Activated effector memory CD4-positive, alpha-beta T cell treated with anti-CD3 and anti-CD28 coated beads, Interleukin-2, amount 50 U/mL, for 16 hours (primary cell): ENCODE data around the gene WNK2.

Experiments used
- DNase-seq: peaks from one replicate; pipeline ENCODE4 v3.0.0-alpha.2; 2020

Gene WNK2

DNA sequence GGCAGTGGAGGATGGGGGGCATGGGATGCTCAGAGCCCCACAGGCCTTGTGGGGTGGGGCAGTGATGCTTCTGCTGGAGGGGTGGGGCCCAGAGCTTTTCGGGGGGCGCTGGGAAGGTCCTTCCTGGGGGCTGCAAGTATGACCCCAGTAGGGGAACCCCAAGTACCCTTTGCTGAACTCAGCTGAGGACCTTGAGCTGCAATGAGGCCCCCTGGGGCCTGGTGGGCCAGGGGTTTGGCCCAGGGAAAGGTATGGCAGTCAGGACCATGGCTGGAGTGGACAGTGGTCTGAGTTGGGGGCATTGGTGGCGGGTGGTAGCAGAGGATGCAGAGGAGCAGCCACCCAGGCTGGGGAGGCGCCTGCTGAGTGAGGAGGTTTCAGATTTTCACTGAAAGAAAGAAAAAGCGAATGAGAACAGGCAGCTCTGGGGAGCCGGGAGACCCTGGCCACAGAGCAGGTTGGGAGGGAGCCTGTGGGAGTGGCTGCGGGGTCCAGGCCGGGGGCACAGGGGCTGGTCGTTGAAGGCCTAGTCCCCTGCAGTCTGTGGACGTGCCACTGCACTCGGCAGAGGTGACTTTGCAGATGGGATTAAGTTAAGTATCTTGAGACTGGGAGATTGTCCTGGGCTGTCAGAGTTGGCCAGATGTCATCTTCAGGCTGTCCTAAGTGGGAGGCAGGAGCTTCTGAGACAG lies 19.2 kb downstream of the WNK2 start:
- DNase-seq = no peak

DNA sequence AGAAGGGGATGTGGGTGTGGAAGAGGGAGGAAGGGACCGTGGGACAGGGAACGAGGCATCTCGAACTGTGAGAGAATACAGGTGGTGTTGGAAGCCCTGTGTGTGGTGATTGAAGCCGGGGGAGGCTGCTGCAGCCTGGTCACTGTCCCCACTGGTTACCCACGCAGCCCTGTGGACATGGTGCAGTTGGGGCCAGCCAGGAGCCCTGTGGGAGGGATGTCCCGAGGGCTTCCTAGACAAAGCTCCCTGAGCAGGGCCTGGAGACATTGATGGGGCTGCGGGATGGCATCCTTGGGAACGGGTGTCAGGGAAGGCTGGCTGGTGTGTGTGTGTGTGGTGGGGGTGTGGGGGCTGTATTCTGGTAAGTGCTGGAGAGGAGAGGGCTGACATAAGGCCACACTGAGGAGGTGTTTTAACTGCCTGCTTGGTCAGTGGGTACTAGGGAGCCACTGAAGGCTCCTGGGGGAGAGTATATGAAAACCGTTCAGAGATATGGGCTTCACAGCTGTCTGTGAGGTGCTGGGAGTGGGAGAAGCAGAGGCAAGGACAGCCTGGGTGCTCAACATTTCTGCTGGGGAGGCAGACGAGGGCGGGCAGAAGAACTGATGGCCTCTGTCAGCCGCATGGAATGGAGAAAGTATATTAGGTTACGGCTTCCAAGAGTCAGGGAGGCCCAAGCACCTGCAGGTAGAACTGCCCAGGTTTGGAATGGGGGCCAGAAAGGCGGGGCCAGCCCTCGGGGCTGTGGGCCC lies 20.0 kb downstream of the WNK2 start:
- no peak for DNase-seq

DNA sequence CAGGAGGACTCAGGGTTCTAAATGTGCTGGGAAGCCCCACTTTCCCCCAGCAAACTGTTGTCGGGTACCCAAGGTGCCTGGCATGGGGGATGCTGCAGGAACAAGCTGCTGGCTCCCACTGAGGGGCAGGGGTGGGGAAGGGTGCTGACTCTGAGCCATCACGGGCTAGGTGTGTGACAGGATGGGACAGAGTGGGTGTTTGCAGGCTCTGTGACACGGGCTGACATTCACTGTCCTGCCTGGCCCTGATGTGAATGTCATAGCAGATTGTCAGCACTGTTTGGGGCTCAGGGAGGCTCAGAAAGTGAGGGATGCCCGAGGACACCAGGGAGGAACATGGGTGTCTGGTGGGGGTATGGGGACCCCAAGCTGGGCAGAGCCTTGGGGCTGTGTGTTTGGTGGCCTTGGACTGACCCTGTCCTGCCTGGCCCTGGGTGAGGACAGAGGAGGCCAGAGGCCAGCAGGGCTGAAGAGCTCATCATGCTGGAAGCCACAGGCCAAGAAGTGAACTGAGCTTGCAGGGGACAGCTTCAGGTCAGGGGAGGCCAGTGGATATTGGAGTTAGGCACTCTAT lies 20.6 kb downstream of the WNK2 start:
- DNase-seq = no peak

DNA sequence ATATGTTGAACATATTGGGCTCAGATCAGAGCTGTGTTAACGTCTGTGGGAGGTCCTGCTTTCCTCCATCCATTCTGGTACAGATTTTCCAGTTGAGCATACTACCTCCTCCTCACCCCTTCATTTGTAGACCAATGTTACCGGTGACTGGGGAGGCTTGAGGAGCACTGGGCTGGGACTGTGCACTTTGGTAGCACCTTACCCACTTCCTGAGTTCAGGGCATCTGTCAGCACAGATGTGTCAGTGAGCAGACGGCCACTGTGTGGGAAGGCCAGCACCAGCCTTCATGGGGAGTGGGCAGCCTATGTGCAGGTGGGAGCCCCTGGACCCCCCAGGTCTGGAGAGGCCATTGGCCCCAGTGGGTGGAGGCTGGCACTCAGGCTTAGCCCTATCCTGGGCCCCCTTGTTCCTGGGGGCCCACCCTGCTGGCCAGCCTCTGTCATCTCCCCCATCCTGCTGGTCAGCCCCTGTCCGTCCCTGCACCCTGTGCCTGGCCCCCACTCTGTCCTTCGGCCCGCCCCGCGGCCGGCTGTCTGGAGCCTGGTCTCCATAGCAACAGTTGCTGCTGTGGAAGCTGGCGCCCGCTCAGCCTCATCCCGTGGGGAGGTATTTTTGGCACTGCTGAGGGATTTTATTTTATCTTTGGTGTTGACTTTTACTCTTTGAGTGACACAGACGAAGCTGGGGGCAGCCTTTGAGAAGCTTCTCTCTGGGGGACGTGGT lies 21.3 kb downstream of the WNK2 start:
- no peak for DNase-seq

DNA sequence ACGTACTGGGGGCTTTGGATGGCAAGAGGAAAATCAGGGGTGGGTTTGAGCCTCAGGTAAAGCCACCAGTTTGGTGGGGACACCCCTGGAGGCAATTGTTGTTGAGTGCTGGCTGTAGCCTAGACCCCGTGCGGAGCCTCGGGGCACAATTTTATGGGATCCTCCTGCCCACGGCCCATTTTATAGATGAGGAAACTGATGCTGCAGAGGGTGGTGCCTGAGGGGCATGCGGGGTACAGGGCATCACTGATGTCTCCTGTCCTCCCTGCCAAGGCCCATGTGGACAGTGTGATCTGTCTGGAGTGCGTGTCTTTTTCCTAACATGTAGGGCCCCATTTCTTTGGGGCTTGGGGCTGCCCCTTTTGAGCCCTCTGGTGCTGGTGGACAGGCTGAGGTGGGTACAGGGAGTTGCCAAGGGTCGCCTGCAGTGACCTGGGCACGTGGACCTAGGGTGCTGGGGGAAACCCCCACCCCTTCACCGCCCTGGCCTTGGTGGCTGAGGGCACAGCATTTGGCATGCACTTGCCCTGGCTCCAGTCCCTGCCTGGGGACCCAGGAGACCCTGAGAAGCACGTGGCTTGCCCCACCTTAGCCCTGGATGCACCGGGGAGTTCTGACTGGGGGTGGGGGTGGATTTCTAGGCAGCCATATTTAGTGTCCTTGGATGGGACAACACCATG lies 22.1 kb downstream of the WNK2 start:
- no peak for DNase-seq

DNA sequence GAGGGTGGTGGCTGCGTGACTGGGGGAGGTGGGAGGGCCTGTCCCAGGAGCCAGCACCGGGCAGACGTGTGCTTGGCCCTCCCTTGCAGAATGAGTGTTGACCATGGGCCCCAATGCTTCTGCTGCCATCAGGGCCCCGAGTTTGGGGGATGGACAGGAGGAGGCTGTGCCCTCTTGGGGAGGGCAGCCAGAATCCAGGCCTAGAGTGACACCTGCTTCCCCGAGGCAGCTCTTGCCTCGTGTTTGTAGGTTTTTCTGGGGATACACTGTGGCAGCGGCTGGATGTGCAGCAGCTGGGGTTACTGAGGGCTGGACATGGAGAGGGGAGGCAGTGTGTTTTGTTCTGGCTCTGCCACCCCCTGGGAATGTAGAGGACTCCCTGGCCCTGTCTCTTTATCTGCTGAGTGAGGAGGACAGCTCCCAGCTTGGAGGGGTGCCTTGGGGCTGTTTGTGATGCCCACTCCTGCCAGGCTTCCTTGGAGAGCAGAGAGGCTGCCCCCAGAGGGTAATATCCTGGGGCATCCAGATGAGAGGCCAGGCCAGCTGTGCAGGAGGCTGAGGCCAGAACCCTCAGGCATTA lies 22.7 kb downstream of the WNK2 start:
- no peak for DNase-seq

DNA sequence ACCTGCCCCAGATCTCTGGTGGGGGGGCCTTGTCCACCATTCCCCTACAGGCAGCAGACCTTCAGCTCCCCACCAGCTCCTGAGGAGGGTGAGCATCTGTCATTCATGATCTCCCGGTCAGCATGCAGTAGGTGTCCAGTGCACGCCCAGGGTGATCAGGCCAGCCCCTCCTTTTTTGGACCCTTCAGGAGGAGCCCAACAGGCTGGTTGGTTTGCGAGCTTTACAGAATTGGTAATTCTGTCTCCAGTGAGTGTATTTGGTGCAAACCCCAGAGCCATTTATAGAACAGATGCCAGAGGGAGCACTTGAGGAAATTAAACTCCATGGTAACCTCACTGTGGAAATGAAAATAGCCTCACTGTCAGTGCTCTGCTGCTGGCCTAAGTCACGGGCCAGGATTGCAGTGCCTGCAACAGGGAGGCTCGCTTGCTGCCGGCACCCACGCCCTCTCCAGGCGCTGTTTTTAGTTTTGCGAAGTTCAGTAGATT lies 23.4 kb downstream of the WNK2 start:
- no peak for DNase-seq

DNA sequence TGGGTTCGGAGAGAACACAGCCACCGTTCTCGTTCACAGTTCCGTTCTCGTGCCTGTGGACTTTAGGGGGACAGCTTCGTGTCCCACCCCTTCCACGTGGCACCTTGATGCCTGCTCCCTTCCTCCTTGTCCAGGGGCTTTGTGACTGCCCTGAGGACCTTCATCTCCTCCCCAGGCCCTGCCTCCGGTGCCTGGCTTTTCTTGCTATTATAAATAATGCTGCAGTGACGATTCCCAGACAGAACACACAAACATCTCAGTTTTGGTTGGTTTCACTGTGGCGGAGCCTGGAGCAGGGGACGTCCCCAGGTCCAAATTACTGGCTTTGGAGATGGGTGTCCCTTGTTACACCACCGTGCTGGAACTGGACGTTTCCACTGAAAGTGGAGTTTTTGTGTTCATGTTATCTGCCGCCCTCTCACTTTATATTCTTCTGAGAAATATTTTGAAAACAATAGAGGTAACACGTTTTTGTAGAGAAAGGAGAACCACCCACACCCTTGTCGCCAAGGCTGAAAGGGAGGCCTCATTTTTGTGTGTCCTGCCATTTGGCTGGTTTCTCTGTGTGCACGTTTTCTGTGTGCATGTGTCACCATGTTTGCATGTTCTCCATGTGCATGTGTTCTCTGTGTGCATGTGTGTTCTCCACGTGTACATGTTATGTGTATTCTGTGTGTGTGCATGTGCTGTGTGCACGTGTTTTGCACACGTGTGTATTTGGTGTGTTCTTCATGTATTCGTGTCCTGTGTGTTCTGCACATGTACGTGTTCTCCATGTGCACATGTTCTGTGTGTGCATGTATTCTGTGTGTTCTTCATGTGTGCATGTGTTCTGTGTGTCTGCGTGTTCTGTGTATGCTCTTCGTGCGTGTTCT lies 24.2 kb downstream of the WNK2 start:
- DNase-seq = no peak

DNA sequence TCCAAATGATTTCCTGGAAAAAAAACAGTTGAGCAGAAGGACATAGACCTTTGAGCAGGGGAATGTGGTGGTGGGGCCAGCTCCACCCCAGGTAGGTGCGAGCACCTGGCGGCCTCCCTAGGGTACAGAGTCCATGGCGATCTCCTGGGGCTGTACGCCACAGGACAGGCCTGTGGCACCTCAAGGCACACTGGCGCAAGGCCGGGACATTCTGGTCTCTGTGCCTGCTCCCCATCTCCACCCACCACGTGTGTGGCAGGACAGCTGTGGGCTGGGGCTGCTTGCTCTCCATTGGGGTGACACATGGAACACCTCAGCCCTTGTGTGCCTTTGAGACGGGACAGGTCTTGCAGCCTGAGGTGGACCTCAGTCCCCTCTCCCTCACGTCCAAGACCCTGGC lies 25.2 kb downstream of the WNK2 start:
- DNase-seq = no peak

DNA sequence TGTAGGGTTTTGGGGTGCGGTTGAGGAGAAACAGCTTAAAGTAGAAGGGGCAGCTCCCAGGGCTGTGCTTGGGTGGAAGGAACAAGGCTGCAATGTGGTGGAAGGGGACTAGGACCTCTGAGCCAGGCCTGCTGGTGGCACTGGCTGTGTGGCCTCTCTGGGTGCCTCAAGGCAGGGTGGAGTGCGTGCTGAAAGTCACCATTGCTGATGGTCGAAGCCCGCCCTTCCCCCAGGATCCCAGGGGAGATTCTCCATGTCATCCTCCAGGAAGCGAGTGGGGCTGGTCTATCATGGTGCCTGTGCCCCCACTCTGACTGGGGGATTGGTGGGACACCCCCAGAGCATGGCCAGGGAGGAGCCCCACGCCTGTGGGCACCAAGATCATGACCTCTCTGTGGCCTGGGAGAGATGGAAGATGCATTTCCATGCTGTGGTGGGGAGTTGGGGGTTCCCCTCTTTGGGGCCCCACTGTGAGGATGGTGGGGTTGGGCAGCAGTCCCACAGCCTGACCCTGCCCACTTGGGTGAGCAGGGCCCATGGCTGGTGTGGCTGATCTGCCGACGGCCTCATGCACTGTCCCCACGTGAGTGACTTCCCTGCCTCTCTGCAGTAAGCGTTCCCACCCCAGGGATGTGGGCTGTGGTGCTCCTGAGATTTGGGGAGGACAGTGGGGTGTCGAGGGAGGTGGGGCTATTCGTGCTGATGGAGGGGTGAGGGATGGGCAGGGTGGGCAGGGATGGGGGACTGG lies 25.8 kb downstream of the WNK2 start:
- DNase-seq = no peak

DNA sequence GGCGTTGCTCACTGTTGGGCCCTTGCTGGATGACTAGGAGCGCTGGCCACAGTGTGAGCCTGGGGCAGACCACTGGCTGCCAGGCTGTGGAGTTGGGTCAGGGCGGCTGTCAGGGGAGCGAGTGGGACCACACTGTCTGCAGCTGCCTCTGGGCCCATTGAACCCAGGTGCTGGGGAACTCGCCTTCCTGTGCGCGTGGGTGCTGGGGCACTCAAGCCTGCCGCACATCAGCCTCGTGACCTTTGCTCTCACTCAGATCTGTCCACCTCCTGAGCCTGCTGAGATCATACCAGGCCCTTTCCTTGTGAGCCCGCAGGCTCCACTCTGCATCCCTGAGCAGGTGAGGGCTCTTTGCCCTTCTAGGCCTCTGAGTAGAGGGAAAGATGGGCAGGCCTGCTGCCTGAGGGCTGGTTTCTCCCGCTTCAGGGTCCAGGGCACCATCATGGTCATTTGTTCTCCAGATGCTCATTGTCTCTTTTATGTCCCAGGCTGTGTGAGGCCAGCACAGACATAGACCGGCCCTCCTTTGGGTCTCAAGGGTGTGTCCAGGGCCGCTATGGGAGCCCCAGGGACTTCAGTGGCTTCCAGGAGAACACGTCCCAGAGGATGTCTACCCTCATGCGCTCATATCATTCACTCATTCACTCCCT lies 26.5 kb downstream of the WNK2 start:
- no peak for DNase-seq

DNA sequence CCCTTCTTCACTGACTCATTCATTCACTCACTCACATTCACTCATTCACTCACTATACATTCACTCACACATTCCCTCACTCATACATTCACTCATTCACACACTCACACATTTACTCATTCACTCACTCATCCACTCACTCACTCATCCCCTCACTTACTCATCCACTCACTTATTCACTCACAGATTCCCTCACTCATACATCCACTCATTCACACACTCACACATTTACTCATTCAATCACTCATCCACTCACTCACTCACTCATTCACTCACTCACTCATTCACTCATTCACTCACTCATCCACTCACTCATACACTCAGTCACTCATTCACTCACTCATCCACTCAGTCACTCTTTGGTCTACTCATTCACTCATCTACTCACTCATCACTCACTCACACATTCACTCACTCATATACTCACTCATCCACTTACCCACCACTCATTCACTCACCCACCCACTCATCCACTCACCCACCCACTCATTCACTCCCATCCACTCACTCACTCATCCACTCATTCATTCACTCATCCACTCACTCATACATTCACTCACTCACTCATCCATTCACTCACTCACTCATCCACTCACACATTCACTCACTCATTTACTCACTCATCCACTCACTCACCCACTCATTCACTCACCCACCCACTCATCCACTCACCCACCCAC lies 27.2 kb downstream of the WNK2 start:
- no peak for DNase-seq

DNA sequence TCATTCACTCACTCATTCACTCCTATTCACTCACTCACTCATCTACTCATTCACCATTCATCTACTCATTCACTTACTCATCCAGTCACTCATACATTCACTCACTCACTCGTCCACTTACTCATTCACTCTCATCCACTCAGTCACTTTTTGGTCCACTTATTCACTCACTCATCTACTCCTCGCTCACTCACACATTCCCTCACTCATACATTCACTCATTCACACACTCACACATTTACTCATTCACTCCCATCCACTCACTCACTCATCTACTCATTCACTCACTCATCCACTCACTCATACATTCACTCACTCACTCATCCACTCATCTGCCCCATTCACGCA lies 27.7 kb downstream of the WNK2 start:
- DNase-seq = no peak

DNA sequence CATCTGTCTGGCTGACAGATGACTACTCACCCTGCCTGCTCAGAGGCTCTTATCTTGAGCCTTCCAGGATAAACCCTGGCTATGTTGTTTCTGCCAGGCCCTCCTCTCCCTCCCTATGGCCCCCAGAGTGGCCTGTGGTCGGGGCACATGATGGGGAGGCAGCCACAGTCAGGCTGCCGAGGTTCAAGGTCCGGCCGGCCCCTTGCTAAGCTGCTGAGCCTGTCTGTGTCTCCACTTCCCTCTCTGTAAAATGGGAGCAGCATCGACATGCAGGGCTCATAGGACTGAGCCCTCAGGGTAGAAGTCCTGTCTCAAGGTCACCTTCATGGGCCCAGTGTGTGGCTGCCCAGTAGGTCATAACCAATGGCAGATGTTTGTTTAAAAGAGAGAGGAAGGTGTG lies 28.5 kb downstream of the WNK2 start:
- DNase-seq = no peak

DNA sequence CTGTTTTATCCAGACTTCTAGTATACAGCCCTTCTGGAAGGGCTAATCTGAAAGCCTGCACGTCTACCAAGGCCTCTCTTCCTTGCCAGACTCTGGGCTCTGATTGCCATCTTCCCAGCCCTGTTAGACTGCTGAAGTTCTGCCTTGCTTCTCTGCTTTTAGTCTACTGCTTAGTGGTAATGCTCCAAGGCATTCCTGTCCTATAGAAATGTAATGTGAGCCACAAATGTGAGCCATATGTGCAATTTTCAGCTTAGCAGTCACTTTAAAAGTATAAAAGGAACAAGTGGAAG lies 32.1 kb downstream of the WNK2 start:
- DNase-seq = no peak

DNA sequence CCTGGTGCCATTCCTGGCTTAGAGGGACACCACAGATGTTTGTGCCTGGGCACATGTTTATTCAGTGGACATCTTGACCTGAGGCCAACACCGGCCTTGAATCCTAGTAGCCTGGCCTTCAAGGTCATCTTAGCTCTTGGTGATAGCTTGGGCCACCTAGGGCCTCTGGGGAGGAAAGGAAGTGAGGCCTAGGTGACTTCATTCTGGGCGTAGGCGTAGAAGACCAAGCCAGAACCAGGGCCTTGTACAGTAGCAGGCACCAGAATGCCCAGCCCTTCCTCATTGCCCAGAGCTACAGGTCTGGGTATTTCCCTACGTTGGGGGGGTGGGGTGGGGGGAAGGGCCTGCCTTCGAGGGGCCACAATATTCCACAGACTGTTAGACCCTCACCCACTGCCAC lies 33.8 kb downstream of the WNK2 start:
- no peak for DNase-seq

DNA sequence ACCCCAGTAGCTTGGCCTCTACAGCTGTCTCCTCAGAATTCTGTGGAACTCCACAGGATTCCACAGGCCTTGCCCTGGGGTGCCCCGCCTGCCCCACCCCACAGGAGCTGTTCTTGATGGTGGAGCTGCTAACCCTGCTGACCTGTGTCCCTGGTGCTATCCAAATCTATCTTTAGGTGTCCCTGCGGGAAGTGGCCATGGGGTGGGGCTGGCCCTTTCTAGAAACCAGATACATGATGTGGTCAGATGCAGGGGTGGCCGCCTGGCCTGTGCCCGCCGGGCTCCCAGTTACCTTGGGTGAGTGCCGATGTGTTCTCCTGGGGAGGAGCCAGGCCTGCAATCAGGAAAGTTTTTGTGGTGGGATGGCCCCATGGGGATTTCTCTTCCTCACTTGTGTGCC lies 34.2 kb downstream of the WNK2 start:
- DNase-seq = no peak

DNA sequence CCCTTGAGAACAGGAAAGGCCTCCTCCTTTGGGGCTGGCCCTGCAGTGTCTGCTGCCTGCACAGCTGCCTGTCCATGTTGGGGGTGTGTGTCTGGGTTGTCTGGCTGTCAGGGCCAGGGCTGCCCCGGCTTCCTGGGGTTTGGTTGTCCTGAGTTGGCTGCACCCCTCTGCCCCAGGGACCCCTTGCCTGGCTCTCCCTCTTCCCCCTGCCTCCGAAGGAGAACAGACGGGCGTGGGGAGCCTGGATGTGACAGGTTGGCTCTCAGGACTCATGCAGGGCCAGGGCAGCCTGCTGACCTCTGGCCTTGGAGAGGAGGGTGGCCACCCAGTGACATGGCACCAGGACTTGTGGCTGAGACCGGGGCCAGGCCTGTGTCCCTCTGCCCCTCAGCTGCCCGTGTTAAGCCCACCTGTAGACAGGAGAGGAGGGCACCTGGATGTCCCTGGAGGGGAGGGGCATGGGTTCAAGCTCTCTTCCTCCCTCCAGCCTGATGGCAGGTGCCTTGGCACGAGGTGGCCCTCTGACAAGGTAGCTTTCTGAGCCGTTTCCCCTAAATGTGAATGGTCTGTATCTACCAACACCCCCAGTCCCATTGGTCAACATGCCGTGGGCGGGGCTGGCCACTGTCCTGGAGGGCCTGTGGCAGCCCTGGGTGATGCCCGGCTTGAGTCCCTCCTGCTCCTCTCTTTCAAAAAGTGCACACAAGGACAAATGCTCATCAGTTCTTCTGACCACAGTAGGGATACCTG lies 34.9 kb downstream of the WNK2 start:
- DNase-seq = no peak

DNA sequence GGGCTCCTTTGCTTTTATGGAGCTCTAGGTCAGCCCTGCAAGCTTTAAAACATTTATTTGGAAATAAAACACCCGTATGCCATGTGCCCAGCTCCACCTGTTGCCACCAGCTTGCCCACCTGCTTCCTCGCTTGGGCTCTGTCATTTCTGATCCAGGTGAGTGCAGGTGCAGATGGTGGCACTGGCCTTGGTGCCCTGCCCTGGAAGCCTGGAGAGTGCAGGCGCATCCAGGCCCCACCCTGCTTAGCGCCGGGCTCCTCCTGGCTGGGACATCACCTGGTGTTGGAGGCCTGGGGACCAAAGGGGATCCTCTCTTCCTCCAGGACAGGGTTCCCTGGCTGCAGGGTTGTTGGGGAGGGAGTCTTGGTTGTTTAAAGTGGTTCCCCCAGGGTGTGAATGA lies 35.8 kb downstream of the WNK2 start:
- DNase-seq = no peak
